ENCODE measurements around the gene CCL28.

Gene CCL28

DNA sequence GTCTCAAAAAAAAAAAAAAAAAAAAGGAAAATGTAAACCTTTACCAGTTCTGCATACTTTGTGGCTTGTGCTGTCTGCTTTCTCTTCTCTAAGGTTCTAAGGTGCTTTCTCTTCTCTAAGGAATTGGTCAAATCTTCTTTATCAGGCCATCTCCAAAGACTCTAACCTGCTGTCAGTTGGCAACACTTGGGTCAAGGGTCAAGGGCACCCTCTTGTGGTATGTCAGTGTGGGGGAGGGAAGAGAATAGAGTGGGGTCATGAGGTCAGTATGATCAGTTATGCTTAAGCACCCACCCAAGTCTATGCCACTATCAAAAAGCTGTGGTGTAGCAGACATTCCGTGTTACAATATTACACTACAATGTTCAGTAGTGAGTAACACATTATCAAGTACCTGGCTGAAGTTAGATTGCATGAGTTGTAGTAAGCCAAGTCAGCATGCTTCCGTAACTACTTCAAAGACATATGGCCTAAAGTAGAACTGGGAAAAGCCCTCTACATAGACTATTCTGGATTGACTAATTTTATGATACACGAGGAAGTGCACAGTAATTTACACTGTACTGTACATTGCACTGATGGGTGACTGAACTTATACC is 25.0 kb upstream of the CCL28 start:
- Histone ChIP-seq H3K9ac (ENCODE audit: low read length) (no peak overlapping the region), H3K9me3 (ENCODE audit: insufficient read depth, low read length) (no peaks in the 10 kb centered on the region), H3K4me2 (ENCODE audit: low read depth, low read length, poor library complexity, severe bottlenecking) (no peak overlapping the region), H3K27me3 (ENCODE audit: low read length) (no peaks in the 10 kb centered on the region), H3K36me3 (ENCODE audit: low read length) (no peaks in the 10 kb centered on the region), H3K4me3 (ENCODE audit: insufficient read depth, low read length, poor library complexity, severe bottlenecking) (no peak overlapping the region), H3K79me2 (ENCODE audit: insufficient read depth, low read length) (no peaks in the 10 kb centered on the region), H3K9me2 (replicated peaks; ENCODE audit: insufficient read depth, low read length) (no peaks in the 10 kb centered on the region), H3K27ac (ENCODE audit: low read depth, low read length) (no peak overlapping the region), H3F3A (ENCODE audit: insufficient read depth) (no peaks in the 10 kb centered on the region), H2AFZ (ENCODE audit: low read depth, low read length, severe bottlenecking) (no peak overlapping the region), H4K20me1 (ENCODE audit: low read depth, low read length) (no peaks in the 10 kb centered on the region)
- TF ChIP-seq EZH2phosphoT487 (conservative IDR thresholded peaks at IDR 0.05; ENCODE audit: low read length) = no peak
- TF ChIP-seq, protein P1, sequence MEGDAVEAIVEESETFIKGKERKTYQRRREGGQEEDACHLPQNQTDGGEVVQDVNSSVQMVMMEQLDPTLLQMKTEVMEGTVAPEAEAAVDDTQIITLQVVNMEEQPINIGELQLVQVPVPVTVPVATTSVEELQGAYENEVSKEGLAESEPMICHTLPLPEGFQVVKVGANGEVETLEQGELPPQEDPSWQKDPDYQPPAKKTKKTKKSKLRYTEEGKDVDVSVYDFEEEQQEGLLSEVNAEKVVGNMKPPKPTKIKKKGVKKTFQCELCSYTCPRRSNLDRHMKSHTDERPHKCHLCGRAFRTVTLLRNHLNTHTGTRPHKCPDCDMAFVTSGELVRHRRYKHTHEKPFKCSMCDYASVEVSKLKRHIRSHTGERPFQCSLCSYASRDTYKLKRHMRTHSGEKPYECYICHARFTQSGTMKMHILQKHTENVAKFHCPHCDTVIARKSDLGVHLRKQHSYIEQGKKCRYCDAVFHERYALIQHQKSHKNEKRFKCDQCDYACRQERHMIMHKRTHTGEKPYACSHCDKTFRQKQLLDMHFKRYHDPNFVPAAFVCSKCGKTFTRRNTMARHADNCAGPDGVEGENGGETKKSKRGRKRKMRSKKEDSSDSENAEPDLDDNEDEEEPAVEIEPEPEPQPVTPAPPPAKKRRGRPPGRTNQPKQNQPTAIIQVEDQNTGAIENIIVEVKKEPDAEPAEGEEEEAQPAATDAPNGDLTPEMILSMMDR (IDR thresholded peaks at IDR 0.05; ENCODE audit: insufficient read depth, low read length, poor library complexity, severe bottlenecking) = no peak

DNA sequence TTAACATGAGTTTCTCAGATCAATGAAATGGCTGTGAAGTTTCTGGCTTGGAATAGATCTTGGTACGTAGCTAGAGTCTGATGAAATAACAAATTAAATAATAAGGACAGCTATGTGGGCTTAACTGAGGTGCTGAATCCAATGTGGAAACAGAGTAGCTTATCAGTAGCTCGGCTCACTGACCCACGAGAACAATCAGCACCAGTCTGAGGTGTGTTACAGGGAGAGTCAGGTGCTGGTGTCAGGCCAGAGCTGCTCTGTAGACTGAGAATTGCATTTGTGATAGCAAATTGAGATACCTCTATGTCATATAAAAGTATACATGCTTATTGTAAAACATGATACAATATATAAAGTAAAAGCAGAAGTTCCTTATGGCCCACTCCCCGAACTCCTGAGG is 21.2 kb upstream of the CCL28 start:
- no peak overlapping the region for H2AFZ ChIP-seq (ENCODE audit: low read depth, low read length, severe bottlenecking)
- H3K4me3 ChIP-seq (ENCODE audit: insufficient read depth, low read length, poor library complexity, severe bottlenecking) = no peak overlapping the region
- H3K79me2 ChIP-seq (ENCODE audit: insufficient read depth, low read length) = no peaks in the 10 kb centered on the region
- H3K27me3 ChIP-seq (ENCODE audit: low read length) = no peaks in the 10 kb centered on the region
- TF ChIP-seq EZH2phosphoT487 (conservative IDR thresholded peaks at IDR 0.05; ENCODE audit: low read length) = no peak
- TF ChIP-seq, protein P1 (IDR thresholded peaks at IDR 0.05; ENCODE audit: insufficient read depth, low read length, poor library complexity, severe bottlenecking) = no peak
- H3K9ac ChIP-seq (ENCODE audit: low read length) = no peak overlapping the region
- no peaks in the 10 kb centered on the region for H3F3A ChIP-seq (ENCODE audit: insufficient read depth)
- H3K9me3 ChIP-seq (ENCODE audit: insufficient read depth, low read length) = no peaks in the 10 kb centered on the region
- H3K36me3 ChIP-seq (ENCODE audit: low read length) = no peaks in the 10 kb centered on the region
- H4K20me1 ChIP-seq (ENCODE audit: low read depth, low read length) = no peaks in the 10 kb centered on the region
- H3K4me2 ChIP-seq (ENCODE audit: low read depth, low read length, poor library complexity, severe bottlenecking) = no peak overlapping the region
- H3K9me2 ChIP-seq (replicated peaks; ENCODE audit: insufficient read depth, low read length) = no peaks in the 10 kb centered on the region
- H3K27ac ChIP-seq (ENCODE audit: low read depth, low read length) = no peak overlapping the region

DNA sequence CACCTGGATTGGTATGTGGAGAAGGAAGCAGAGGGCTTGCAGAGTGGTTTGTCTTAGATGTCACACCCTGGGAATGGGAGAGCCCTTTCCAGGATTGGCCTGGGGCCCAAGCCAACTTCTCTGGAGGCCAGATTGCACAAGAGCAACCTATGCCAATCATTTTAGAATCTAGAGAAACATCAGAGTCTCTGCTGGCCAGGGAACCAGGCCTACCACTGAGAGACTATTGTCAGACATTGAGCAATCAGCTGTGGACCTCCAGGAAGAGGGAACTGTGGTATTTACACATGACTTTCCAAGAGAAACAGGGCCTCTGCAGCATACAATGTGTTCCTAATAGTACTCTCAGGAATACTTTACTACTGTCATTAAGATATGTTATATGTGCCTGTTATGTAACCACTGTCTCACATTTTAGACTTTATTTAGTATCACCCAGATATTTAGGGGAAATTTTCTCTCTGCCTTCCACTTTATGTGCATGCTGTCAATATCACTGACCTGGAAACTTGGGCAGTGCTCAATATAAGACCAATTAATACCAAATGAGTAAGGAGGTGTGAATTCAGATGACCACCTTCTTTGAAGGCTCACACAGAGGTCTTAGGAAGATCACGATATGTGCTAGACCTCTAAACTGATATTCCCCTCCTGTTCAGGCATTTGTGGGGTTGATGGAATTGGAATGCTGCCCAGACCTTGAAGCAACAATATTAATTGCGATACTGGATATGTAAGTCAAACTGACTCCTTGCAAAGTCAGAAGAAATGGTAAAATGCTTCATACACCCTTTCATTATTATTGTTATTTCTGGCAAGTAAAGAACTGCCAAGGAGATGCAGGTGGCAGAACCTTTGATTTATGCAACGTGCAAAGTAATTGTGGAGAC is 20.5 kb upstream of the CCL28 start:
- no peak overlapping the region for H3K4me2 ChIP-seq (ENCODE audit: low read depth, low read length, poor library complexity, severe bottlenecking)
- no peaks in the 10 kb centered on the region for H3K9me2 ChIP-seq (replicated peaks; ENCODE audit: insufficient read depth, low read length)
- H3K27me3 ChIP-seq (ENCODE audit: low read length) = no peaks in the 10 kb centered on the region
- H3K4me3 ChIP-seq (ENCODE audit: insufficient read depth, low read length, poor library complexity, severe bottlenecking) = no peak overlapping the region
- no peaks in the 10 kb centered on the region for H3K9me3 ChIP-seq (ENCODE audit: insufficient read depth, low read length)
- H3K79me2 ChIP-seq (ENCODE audit: insufficient read depth, low read length) = no peaks in the 10 kb centered on the region
- no peaks in the 10 kb centered on the region for H3F3A ChIP-seq (ENCODE audit: insufficient read depth)
- no peak overlapping the region for H2AFZ ChIP-seq (ENCODE audit: low read depth, low read length, severe bottlenecking)
- TF ChIP-seq, protein P1 (IDR thresholded peaks at IDR 0.05; ENCODE audit: insufficient read depth, low read length, poor library complexity, severe bottlenecking) = no peak
- TF ChIP-seq EZH2phosphoT487 (conservative IDR thresholded peaks at IDR 0.05; ENCODE audit: low read length) = no peak
- H4K20me1 ChIP-seq (ENCODE audit: low read depth, low read length) = no peaks in the 10 kb centered on the region
- H3K36me3 ChIP-seq (ENCODE audit: low read length) = no peaks in the 10 kb centered on the region
- no peak overlapping the region for H3K27ac ChIP-seq (ENCODE audit: low read depth, low read length)
- no peak overlapping the region for H3K9ac ChIP-seq (ENCODE audit: low read length)
